Activated CD4-positive, alpha-beta T cell treated with anti-CD3 and anti-CD28 coated beads, Interleukin-2, amount 50 U/mL, for 24 hours (primary cell): ENCODE data around the gene RNF144A.
"Not testable (repeated sequence)": the region's sequence is repeated elsewhere in the genome, so short reads cannot be mapped to it uniquely, and the experiment has no call there.

Source experiments
- DNase-seq, 2 donors: peaks; one replicate each; pipeline ENCODE4 v3.0.0-alpha.2; 2020; ENCODE audit warnings: low read depth in 1 of 2, low spot score in 1 of 2

The RNF144A gene

DNA sequence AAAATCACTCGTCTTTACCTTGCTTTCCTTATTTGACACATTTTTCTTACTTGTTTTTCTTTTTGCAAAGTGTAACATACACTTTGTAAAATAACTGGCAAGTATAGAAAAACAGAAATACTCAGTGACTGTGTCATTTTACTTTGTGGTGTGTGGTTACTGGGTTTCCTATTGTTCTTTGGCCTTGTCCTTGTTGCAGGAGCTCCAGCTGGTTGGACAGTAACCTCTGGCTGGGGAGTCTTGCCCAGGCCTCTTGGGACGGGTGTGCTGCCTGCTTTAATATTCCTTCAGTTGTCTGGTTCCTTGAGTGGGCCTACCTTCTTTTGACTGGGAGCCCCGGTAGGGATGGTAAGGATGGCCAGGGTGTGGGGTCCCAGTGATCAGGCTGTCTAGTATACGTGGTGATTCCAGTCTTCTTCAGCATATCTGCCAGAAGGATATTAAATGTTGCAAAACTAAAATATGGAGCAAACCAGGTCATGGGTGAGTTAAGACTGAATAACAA lies 53.8 kb downstream of the RNF144A start:
- DNase-seq, result no peak

DNA sequence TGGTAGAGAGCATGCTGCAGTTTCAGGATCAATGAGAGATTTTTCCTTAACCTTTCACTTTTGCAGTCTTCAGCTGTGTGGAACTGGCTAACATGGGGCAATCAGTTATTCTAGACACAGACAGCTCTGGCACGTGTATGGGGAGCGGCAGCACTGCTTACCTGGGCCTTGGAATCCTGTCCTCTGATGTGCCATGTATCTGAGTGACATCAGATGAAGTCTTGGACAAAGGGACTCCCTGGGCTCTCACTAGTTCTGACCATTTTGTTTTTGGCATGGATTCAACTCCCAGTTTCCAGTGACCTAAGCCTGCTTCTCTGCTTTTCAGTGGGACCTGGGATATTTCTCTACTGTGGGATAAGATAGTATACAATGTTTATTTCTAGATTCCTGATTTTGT lies 54.3 kb downstream of the RNF144A start:
- no peak for DNase-seq

DNA sequence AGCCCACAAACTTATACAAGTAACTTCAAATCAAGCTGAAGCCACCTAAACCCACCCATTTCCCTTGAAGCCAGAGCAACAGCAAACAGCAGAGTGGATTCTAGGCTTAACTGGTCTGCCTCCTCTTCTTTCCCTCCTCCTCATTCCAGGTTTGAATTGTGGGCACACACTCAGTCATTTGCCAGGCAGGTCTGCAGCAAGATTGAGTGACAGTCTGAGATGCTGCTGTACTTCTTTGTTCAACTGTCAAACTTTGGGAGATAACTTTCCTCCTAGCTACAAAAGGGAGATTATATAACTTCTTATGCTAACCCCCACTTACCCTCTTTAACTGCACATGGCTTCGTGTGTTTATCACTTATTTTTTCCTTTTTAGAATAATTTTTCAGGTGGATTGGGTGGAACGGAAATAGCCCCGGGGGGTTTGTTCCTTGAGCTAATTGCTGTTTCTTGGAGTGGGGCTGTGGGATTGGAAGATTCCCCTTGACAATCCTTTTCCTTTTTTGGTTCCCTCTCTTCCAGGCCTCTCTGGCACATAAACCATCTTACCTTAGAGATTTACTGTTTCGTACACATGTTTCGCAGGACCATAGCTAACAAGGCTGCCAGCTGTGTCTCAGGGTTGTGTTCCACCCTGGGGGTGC lies 55.0 kb downstream of the RNF144A start:
- DNase-seq, result no peak

DNA sequence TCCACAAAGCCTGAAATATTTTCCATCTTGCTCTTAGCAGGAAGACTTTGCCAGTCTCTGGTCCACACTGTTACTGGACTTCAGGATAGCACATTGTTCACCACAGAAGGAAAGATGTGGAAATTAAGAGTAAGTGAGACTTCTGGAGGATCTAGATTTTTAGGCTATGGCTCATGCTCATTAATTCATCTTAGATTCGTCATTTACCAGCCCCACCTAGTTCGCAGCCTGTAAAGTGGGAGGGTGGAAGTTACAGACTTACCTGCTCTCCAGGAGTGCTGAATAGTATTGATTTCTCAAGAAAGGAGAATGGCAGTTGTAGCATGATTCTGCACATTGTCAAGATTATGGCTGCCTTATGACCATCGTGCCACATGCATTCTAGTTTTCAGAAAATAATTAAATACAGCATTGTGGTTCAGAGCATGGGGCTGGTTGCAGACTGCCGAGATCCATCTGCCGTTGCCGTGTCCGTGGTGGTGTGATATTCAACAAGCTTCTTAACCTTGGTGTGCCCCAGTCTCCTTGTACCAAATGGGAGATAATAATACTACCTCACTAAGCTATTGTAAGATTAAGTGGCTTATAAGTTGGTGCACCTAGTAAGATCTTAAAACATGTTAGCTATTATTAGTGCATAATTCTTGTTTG lies 56.8 kb downstream of the RNF144A start:
- DNase-seq, result no peak

DNA sequence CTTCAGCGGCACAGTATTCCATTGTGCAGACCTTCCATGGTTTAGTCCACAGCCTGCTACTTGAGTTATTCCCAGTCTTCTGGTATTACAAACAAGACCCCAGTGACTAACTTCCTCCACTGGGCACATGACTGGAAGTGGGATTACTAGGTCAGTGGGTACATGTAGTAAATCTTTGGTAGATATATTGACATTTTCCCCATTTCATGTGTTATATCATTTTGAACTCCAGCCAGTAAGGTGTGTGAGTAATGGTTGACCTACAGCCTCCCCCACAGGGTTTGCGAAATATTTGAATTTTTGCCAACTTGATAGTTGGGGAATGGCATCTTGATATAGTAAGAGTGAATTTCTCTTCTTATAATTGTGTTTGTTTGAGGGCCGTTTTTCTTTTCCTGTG lies 58.8 kb downstream of the RNF144A start:
- no peak for DNase-seq

DNA sequence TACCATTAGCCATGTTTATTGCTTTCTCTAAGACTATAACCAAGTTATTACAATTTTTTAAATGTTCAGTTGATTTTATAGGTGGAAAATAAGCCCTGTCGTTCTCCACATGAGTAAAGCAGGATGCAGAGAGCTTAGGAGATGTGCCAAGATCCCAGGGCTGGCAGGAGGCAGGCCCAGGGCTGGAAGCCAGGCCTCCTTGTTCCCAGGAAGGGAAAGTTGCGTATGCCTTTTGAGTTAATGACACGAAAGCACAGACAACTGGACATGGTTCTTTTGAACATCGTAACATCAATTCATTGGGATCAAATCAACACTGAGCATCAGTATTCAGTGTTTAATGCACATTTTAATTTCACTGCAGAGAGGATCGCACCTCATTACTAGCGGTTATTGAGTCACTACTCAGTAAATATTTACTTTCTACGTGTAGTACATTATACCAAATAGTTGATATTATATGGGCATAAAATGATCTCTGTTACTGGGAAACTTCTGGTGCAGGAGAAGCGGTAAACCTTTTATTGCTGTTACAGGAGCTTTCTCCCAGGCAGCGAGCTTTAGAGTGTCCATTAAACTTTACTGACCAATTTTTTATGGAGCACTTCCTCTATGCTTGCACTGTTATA lies 60.0 kb downstream of the RNF144A start:
- no peak for DNase-seq

DNA sequence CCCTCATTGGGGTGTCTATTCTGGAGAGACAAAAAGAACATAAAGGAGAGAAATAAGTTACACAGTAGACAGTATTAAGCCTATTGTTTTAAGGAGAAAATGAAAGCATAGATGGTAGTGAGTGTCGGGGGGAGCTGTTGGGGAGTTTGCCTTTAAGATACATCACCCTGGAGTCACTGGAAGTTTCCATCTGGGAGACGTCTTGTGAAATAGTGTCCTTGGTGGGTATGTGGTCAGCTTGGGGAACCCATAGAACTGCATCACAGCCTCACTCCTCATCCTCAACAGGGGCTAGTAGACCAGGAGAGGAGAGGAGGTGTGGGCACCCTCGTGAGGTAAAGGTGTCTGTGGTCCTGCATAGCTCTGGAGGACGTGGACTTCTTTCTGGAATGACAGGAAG lies 60.6 kb downstream of the RNF144A start:
- DNase-seq, result no peak

DNA sequence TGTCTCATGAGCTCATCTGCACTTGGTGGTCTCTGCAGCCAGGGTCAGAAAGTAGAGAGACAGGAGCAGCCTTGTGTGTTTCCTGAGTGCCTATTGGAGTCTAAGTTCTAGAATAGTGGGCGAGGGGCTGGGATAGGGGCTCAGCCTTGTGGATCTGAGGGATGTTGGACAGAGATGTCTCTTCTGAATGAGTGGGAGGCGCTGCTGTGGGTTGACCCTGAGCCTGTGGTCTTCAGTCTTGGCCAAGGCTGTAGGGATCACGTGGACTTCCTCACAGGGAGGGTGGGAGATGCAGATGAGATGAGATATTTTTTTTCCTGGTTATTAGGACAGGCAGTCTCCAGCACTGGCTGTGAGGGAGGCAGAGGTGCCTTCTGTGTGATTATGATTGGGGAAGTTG lies 61.8 kb downstream of the RNF144A start:
- DNase-seq, result no peak

DNA sequence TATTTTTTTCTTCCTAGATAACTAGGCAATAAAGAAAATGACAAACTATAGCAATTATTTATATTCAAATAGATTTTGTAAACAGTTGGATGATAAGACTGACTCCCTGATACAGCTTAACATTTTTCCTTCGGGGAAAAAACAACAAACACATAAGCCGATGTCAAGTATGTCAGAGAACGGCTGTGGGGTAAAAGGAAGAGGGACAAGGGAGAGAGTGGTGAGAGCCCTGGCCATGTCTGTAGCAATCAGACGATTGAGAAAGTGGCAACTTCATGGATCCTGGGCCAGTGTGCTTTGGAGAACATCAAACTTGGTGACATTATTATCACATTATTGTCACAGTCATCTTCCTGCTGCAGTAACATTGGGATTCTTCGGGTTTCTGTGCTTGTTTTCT lies 65.2 kb downstream of the RNF144A start:
- no peak for DNase-seq

DNA sequence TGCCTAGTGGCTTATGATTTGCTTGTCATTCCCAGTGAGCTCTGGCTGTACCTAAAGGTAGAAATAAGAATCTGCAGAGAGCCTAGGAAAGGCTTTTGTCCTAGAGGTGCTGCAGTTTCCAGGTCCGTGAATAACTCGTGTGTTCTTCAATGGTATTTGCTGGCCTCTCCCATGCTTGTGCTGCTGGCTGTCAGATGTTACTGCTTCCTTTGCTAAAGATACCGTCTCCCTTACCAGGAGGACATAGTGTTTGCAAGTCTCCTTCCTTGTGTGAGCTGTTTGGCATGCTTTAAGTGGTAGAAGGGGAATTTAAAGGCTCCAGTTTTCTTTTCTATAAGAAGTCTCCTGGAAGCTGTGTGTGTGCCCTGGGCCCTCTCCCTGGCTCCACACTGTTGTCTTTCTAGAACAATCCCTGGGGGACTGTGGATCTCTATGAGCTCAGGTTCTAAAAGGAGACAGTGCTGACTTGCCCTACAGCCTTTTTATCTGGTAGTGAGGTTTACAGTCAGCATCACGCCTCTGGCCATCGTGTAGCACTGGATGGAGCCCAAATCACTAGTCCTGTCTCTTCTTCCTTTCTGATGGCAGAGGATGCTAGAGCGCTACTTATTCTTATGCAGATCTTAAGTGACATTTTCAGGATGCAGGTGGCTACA lies 65.8 kb downstream of the RNF144A start:
- no peak for DNase-seq

DNA sequence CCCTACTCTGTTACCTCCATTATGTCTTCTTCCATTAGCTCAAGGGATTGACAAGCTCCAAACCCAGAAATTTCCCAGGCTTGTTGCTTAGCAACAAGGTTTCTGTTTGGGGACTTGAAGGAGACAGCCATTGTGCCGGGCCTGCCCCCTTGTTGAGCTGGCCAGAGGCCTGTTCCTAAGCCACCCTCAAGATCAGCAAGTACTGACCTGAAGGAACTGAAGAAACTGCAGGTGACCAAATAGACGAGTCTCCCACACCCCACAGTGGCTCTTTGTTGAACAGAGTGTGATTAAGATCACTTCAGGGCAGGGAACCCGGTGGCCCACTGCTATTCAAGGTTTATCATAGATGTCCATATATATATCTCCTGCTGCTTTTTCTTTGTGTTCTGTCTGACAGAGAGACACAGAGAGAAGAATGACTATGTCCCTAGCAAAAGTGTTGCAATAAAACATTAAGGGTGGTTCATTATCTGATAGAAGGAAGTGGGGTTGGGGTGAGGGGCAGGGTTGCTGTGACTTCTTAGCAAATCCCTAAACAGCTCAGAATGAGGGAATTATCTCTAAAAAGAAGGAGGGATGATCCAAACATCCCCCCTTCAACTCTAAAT lies 69.2 kb downstream of the RNF144A start:
- no peak for DNase-seq

DNA sequence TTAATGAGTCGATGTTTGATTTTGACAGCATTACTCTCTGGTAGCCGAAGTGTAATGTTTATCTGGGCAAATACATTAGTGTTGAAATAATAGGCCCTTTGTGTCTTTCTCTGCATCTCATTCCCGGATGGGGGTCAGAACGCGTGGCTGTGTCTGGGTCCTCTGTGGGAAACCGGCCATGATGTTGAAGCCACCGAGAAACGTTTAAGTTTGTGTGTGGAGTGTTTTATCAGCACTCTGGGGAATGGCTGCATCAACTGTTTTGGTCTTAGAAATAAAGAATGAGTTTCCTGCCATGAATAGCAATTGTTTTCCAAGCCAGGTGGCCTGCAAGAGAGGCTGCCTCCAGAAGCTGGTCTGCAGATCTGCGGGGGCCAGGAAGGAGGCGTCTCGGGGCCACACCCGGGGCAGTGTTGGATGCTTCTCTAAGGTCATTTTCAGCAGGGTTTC lies 69.7 kb downstream of the RNF144A start:
- no peak for DNase-seq

DNA sequence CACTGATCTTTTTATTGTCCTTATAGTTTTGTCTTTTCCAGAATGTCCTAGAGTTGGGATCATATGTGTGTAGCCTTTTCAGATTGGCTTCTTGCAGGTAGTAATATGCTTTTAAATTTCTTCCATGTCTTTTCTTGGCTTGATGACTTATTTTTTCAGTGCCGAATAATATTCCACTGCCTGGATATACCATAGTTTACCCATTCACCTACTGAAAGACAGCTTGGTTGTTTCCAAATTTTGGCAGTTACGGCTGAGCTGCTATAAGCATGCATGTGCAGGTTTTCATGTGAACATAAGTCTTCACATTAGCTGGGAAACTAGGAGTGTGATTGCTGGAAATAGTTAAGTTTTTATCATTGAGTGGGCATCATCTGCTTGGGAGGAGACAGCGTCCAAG lies 73.7 kb downstream of the RNF144A start:
- no peak for DNase-seq

DNA sequence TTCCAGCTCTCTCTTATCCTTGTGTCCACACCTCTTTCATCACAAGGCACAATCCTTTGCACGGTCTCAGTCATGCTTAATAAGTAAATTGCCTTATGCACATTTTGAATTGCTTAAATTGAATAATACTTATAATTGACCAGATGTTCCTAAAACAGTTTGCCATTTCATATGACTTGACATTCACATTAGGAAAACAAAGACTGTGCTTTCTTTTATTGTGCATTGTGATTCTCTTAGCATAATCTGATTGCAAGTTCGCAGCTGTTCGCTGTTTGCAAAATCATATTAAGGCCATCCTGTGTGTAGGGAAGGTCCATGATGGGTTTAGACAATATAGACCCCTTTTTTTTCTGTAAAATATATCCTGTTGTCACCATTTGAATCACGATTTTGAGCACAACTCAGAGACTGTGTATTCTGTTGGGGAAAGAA lies 75.6 kb downstream of the RNF144A start:
- no peak for DNase-seq

DNA sequence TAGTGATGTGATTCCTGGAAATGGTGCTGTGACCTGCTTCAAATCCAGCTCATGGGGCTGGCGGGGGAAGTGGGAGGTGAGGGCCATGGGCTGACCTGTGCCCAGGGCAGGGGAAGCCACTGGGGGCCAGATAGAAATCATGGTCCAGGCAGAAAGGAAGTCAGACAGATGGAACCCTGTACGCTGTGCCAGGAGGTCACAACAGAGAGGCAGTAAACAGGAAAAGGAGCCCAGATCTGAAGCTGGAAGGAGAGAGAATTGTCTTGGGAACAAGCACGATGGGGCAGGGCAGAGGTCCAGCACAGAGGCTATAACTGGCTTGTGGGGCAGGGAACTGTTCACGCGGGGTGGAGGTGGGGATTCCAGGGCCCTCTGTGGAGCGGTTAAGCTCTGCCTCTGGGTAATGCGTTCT lies 76.0 kb downstream of the RNF144A start:
- DNase-seq, result no peak

DNA sequence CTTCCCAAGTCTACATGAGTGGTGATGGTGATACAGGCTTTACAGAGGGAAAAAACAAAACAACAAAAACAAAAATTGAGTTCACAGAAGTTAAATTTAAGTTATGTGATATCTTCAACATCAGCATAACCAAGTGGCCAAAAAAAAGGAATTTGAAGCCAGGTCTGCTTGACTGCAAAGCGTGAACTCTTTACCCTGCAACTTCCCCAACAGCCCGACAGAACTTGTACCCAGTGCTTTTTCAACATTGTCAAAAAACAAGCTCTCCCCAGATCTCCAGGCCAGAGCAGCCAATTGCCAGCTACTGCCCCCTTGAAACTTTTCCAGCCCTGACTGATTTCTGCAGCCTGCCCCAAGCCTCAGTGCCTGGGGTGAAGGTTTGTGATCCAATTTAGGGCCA lies 76.7 kb downstream of the RNF144A start:
- DNase-seq, result no peak

DNA sequence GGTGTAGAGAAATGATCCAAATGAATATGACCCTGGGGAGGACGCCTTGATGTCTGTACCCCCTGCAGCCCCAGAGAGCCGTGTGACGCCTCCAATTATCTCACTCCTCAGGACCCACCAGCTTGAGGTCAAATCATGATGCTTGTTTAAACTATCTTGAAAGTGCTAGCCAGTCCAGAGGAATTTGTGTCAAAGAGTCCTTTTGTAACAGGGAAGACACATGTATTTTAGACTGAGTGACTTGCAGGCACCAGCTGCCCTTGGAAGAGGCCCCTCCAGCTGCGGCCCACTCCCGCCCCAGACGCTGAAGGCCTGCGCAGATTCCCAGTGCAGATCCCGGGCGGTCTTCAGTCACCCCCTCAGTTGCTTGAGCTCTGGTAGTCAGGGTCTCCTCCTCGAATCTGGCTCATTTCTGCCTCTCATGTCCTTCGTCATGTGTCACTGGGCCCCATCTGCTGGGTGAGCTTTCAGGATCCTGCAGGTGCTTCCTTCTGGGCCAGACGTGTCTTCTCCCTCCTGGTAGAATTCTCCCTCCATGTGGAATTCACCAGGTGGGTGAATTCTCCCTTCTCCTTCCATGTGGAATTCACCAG lies 77.4 kb downstream of the RNF144A start:
- no peak for DNase-seq

DNA sequence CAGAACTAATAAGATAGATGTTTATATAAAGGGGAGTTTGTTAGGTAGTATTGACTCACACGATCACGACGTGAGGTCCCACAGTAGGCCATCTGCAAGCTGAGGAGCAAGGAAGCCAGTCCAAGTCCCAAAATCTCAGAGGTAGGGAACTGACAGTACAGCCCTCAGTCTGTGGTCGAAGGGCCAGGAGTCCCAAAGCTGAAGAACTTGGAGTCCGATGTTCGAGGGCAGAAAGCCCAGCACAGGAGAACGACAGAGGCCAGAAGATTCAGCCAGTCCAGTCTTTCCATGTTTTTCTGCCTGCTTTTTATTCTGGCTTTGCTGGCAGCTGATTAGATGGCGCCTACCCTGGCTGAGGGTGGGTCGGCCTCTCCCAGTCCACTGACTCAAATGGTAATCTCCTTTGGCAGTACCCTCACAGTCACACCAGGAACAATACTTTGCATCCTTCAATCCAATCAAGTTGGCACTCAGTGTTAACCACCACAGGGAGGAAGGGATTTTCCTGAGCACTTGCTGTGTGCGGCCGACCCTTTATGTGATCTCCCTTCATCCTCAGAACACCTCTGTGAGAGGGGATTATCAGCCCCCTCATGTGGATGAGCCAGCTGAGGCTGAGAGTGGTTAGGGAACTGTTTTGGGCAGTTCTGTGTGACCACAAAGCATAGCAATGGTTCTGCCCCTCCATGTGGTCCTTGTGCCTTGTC lies 78.3 kb downstream of the RNF144A start:
- DNase-seq, result no peak

DNA sequence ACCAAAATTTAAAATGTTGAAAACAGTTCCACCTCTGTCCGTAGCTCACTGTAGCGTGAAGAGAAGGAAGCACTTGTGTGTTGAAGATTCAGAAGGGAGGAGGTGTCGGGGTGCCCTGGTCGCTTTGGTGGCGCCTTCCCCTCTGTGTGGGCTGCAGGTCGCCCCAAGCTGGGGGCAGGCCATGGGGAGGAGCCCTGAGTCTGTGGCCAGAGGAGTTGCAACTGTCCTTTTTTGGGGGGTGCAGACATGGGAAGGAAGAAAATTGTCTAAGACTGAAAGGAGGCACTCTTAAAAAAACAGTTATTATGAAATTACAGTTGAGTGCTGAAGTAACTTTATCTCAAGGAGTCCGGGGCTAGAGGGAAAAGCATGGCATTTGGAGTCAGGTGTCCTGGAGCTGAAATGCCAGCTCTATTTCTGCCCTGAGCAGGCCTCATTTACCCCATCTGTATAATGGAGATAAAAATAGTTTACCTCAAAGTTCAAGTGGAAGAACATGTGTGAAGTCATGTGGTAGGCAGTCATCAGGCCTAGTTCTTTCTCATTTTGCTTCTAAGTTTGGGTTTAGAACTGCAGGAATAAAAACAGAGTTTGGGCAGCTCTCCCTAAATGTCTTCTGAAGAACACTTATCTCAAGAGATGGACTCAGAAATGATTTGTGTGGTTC lies 82.1 kb downstream of the RNF144A start:
- no peak for DNase-seq

DNA sequence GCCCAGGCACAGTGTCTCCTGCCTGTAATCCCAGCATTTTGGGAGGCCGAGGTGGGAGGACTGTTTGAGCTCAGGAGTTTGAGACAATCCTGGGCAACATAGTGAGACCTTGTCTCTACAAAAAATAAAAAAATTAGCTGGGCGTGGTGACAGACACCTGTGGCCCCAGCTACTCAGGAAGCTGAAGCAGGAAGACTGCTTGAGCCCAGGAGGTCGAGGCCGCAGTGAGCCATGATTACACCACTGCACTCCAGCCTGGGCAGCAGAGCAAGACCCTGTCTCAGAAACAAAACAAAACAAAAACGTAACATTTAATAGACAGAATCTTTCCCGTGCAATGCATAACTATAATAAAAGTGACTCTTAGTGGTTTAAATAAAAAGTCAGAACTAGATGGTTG lies 84.2 kb downstream of the RNF144A start:
- DNase-seq, result not testable (repeated sequence)
